ENCODE results near the gene OR4D6. TPM values are rescaled to one million over a fixed set of nuclear protein-coding genes. Genes with fewer than 3 reads are reported as not detected.

Gene OR4D6
- total RNA-seq, 1 experiment from 2014 or later: not detected

DNA sequence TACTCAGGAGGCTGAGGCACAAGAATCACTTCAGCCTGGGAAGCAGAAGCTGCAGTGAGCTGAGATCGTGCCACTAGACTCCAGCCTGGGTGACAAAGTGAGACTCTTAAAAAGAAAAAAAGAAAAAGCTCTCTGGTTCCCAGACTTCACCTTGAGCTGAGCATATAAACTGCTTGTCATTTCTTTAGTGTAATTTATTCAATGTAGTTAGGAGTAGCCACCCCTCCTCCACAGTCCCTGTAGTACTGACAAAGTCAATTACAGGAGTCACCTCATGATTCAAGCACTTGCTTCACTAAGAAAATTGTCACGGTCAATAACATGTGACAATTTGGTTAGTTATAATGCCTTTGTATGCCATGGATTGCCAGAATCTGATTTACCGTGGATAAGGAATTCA lies 23.6 kb downstream of the OR4D6 start:
- H3K27me3 ChIP-seq (replicated peaks; ENCODE audit: insufficient read depth, low read depth, low read length, poor library complexity): peaks cover 35% of the 10 kb centered on the region
- intact Hi-C loops (cut with micrococcal nuclease; ENCODE audit: unreplicated experiment): no loop called here
- CTCF ChIA-PET: no interaction called here
- H3K9me3 ChIP-seq (ENCODE audit: low read depth, low read length, poor library complexity, severe bottlenecking): no peaks in the 10 kb centered on the region
- BruUV-seq (replicated peaks): no TSS peak
- no peak for TF ChIP-seq EZH2 (IDR thresholded peaks at IDR 0.05; ENCODE audit: borderline replicate concordance, low read depth, low read length, poor library complexity, severe bottlenecking)
- TF ChIP-seq, protein P1, sequence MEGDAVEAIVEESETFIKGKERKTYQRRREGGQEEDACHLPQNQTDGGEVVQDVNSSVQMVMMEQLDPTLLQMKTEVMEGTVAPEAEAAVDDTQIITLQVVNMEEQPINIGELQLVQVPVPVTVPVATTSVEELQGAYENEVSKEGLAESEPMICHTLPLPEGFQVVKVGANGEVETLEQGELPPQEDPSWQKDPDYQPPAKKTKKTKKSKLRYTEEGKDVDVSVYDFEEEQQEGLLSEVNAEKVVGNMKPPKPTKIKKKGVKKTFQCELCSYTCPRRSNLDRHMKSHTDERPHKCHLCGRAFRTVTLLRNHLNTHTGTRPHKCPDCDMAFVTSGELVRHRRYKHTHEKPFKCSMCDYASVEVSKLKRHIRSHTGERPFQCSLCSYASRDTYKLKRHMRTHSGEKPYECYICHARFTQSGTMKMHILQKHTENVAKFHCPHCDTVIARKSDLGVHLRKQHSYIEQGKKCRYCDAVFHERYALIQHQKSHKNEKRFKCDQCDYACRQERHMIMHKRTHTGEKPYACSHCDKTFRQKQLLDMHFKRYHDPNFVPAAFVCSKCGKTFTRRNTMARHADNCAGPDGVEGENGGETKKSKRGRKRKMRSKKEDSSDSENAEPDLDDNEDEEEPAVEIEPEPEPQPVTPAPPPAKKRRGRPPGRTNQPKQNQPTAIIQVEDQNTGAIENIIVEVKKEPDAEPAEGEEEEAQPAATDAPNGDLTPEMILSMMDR (conservative IDR thresholded peaks at IDR 0.05; ENCODE audit: low read depth, low read length): no peak
- H3K27ac ChIP-seq (ENCODE audit: low read depth, low read length, poor library complexity, severe bottlenecking): no peak overlapping the region
- no peaks in the 10 kb centered on the region for H3K4me1 ChIP-seq (ENCODE audit: insufficient read depth, low read length, poor library complexity, severe bottlenecking)
- POLR2A ChIA-PET (ENCODE audit: low non-redundant PET): interaction anchor here (0.6 kb wide), 1 partner anchor 308 kb away, joined by 3 read pairs; the partner anchor contains the start of gene DTX4
- no peaks in the 10 kb centered on the region for H3K36me3 ChIP-seq (ENCODE audit: insufficient read depth, low read length, poor library complexity, severe bottlenecking)
- no peak overlapping the region for H3K4me3 ChIP-seq (ENCODE audit: low read depth, low read length, poor library complexity, severe bottlenecking)
- DNase-seq (ENCODE audit: low spot score): no peak

DNA sequence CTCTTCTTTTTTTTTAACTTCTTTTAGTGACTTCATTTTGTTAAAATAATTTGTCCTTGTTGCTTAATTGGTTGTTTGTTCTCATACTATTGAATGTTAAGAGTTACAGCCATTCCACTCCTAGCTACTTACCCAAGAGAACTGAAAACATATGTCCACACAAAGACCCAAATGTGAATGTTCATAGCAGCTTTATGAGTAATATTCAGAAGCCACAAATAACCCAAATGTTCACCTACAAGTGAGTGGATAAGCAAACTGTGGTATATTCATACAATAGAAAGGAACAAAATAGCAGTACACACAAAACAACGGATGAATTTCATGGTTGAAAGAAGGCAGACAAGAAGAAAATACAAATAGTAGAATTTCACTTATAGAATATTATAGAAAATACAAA lies 45.2 kb downstream of the OR4D6 start:
- no peak overlapping the region for H3K27ac ChIP-seq (ENCODE audit: low read depth, low read length, poor library complexity, severe bottlenecking)
- ChIA-PET POLR2A (ENCODE audit: low non-redundant PET) (no interaction called here), CTCF (no interaction called here)
- intact Hi-C loops (cut with micrococcal nuclease; ENCODE audit: unreplicated experiment): no loop called here
- H3K27me3 ChIP-seq (replicated peaks; ENCODE audit: insufficient read depth, low read depth, low read length, poor library complexity): peaks cover 36% of the 10 kb centered on the region
- TF ChIP-seq, protein P1 (conservative IDR thresholded peaks at IDR 0.05; ENCODE audit: low read depth, low read length): no peak
- TF ChIP-seq EZH2 (IDR thresholded peaks at IDR 0.05; ENCODE audit: borderline replicate concordance, low read depth, low read length, poor library complexity, severe bottlenecking): no peak
- H3K4me1 ChIP-seq (ENCODE audit: insufficient read depth, low read length, poor library complexity, severe bottlenecking): no peaks in the 10 kb centered on the region
- no TSS peak for BruUV-seq (replicated peaks)
- no peak for DNase-seq (ENCODE audit: low spot score)
- H3K4me3 ChIP-seq (ENCODE audit: low read depth, low read length, poor library complexity, severe bottlenecking): no peak overlapping the region
- no peaks in the 10 kb centered on the region for H3K36me3 ChIP-seq (ENCODE audit: insufficient read depth, low read length, poor library complexity, severe bottlenecking)
- H3K9me3 ChIP-seq (ENCODE audit: low read depth, low read length, poor library complexity, severe bottlenecking): no peaks in the 10 kb centered on the region

DNA sequence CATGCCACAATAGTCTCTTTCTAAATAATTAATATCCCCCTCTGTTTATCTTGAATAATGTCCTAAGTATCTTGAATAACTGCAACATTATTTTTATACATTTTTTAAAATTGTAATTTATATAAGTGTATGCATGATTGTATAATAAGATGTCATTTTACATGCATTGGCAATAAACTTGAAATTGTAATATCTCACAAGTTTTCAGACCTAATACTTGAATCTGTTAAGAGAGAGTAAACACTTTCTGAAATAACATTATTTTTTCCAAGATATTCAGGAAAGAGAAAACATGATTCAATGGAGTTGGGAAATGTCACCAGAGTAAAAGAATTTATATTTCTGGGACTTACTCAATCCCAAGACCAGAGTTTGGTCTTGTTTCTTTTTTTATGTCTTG lies 46.5 kb downstream of the OR4D6 start, which contains the start of gene OR4D11:
OR4D11 (plus strand) TSS at position 301 of the 400 bp plus-strand sequence; CDS start at position 301, 0 bp downstream.
- CTCF ChIA-PET: no interaction called here
- Histone ChIP-seq H3K4me3 (ENCODE audit: low read depth, low read length, poor library complexity, severe bottlenecking) (no peak within 1 kb of the TSS), H3K27ac (ENCODE audit: low read depth, low read length, poor library complexity, severe bottlenecking) (no peak within 1 kb of the TSS), H3K4me1 (ENCODE audit: insufficient read depth, low read length, poor library complexity, severe bottlenecking) (no peaks in the 10 kb centered on the region), H3K36me3 (ENCODE audit: insufficient read depth, low read length, poor library complexity, severe bottlenecking) (no peaks in the 10 kb centered on the region), H3K27me3 (replicated peaks; ENCODE audit: insufficient read depth, low read depth, low read length, poor library complexity) (peaks cover 32% of the 10 kb centered on the region), H3K9me3 (ENCODE audit: low read depth, low read length, poor library complexity, severe bottlenecking) (no peaks in the 10 kb centered on the region)
- intact Hi-C loops (cut with micrococcal nuclease; ENCODE audit: unreplicated experiment): no loop called here
- BruUV-seq (replicated peaks): no TSS peak
- DNase-seq (ENCODE audit: low spot score): no peak
- TF ChIP-seq EZH2 (IDR thresholded peaks at IDR 0.05; ENCODE audit: borderline replicate concordance, low read depth, low read length, poor library complexity, severe bottlenecking): no peak
- TF ChIP-seq, protein P1 (conservative IDR thresholded peaks at IDR 0.05; ENCODE audit: low read depth, low read length): no peak
- POLR2A ChIA-PET (ENCODE audit: low non-redundant PET): no interaction called here

Other genes starting within 250 kb of the OR4D6 start
- not detected in 2 replicates for gene MPEG1, start 244.0 kb upstream of the OR4D6 start, total RNA-seq (2021)
- not detected in 2 replicates for gene OR5AN1, start 98.1 kb upstream of the OR4D6 start, total RNA-seq (2021)
- not detected in 2 replicates for gene OR5A2, start 30.5 kb upstream of the OR4D6 start, total RNA-seq (2021)
- gene OR5A1, start 20.5 kb upstream of the OR4D6 start, total RNA-seq (2021): not detected in 2 replicates
- not detected in 2 replicates for gene OR4D10, start 16.4 kb downstream of the OR4D6 start, total RNA-seq (2021)
- gene OR4D11, start 46.6 kb downstream of the OR4D6 start, total RNA-seq (2021): not detected in 2 replicates
- not detected in 2 replicates for gene OR4D9, start 54.6 kb downstream of the OR4D6 start, total RNA-seq (2021)
- gene OSBP, start 158.8 kb downstream of the OR4D6 start, total RNA-seq (2021): 40.7 and 43.2 TPM in 2 replicates
- gene PATL1, start 212.1 kb downstream of the OR4D6 start, total RNA-seq (2021): 65.2 and 78.9 TPM in 2 replicates

Data from A673 (cell line).